HCT116 (cell line): ENCODE results near the gene LRRC74B. TPM values are rescaled to one million over a fixed set of nuclear protein-coding genes. Genes with fewer than 3 reads are reported as not detected.

Source experiments
- ATAC-seq: fragments of 200-7000 bp; cut with Tn5 transposase; 2 replicates; pipeline ENCODE4 v1.9.1; 2020; ENCODE audit warnings: mild to moderate bottlenecking, moderate library complexity
- BruUV-seq: library from RNA; stranded (reverse); fragments of 400-500 nt; replicated peaks from 2 replicates; lab custom pipeline; 2021; lab: Mats Ljungman, UMichigan
- CTCF ChIA-PET: fragments of 300-600 bp; sonication (Branson Sonifier 250); formaldehyde crosslinking; loops from one replicate; lab custom pipeline; 2021; ENCODE audit warnings: antibody characterized with exemption; lab: Charles Lee
- POLR2A ChIA-PET: fragments of 300-600, 350-600 bp; sonication (Branson Sonifier 250); formaldehyde crosslinking; loops from one replicate; lab custom pipeline; 2021; ENCODE audit warnings: antibody characterized with exemption; lab: Charles Lee
- RAD21 ChIA-PET, 2 experiments: fragments of 300-600 bp; sonication (Branson Sonifier 250); formaldehyde crosslinking; loops; one replicate each; lab custom pipeline; 2023; ENCODE audit warnings: low total read pairs in 2 of 2; ENCODE audit not compliant: uncharacterized antibody in 2 of 2, unreplicated experiment in 2 of 2, low non-redundant PET in 1 of 2; lab: Charles Lee
- DNase-seq: peaks from one replicate; pipeline ENCODE4 v3.0.0-alpha.2; 2010; ENCODE audit warnings: low read depth, low spot score
- H2AFZ ChIP-seq: fragments of 200-600 bp; shearing (Covaris generic), sonication (generic); 2 replicates; pipeline ENCODE4 v1.6.1; 2017; ENCODE audit warnings: low read depth, mixed run types, mixed read lengths, antibody characterized with exemption, low read length; ENCODE audit not compliant: poor library complexity, severe bottlenecking
- H3K27ac ChIP-seq: 2 replicates; pipeline ENCODE4 v1.5.1; 2012; ENCODE audit warnings: low read depth, low read length
- H3K27me3 ChIP-seq: fragments of 200-600 bp; sonication (generic); 2 replicates; pipeline ENCODE4 v1.6.1; 2016; ENCODE audit warnings: mixed run types, low read length, mixed read lengths; ENCODE audit not compliant: insufficient read depth
- H3K36me3 ChIP-seq, 2 experiments: fragments of 200-500 bp in 1 of 2; fragments of 200-600 bp in 1 of 2; sonication (Bioruptor generic) in 1 of 2; sonication (generic) in 1 of 2; 2 replicates each; pipeline versions ENCODE4 v1.5.1 to v1.6.1; 2014 to 2016; ENCODE audit warnings: low read length in 2 of 2, inconsistent platforms in 1 of 2, mixed read lengths in 1 of 2, mixed run types in 1 of 2; ENCODE audit not compliant: insufficient read depth in 2 of 2, control insufficient read depth in 1 of 2
- H3K4me1 ChIP-seq, 2 experiments: fragments of 200-600 bp in 1 of 2; sonication (generic) in 1 of 2; 2 replicates each; pipeline versions ENCODE4 v1.5.1 to v1.6.1; 2012 to 2017; ENCODE audit warnings: low read length in 2 of 2, inconsistent platforms in 1 of 2, mild to moderate bottlenecking in 1 of 2, mixed read lengths in 1 of 2, mixed run types in 1 of 2, moderate library complexity in 1 of 2; ENCODE audit not compliant: insufficient read depth in 2 of 2, control insufficient read depth in 1 of 2
- H3K4me2 ChIP-seq: fragments of 200-600 bp; sonication (generic); 2 replicates; pipeline ENCODE4 v1.6.1; 2017; ENCODE audit warnings: mixed run types, low read length, mixed read lengths
- H3K4me3 ChIP-seq, 2 experiments: fragments of 200-600 bp in 1 of 2; sonication (generic) in 1 of 2; replicated peaks in 1 of 2; 2 replicates each; pipeline ENCODE4 v1.5.1; 2011 to 2016; ENCODE audit warnings: low read length in 2 of 2, control low read depth in 1 of 2, low read depth in 1 of 2, mild to moderate bottlenecking in 1 of 2, mixed read lengths in 1 of 2, mixed run types in 1 of 2
- H3K79me2 ChIP-seq: fragments of 200-600 bp; sonication (generic); 2 replicates; pipeline ENCODE4 v1.6.1; 2017; ENCODE audit warnings: mild to moderate bottlenecking, mixed run types, low read length, moderate library complexity, mixed read lengths; ENCODE audit not compliant: insufficient read depth
- H3K9ac ChIP-seq: fragments of 200-600 bp; sonication (generic); 2 replicates; pipeline ENCODE4 v1.6.1; 2016; ENCODE audit warnings: low read length, mixed read lengths
- H3K9me2 ChIP-seq: fragments of 200-600 bp; sonication (generic), shearing (Covaris generic); 2 replicates; pipeline ENCODE4 v1.6.1; 2017; ENCODE audit warnings: mixed run types, mild to moderate bottlenecking, moderate library complexity; ENCODE audit not compliant: insufficient read depth
- H3K9me3 ChIP-seq, 2 experiments: fragments of 200-500 bp in 1 of 2; fragments of 200-600 bp in 1 of 2; sonication (Bioruptor generic) in 1 of 2; sonication (generic) in 1 of 2; 2 replicates each; pipeline ENCODE4 v1.6.1; 2014 to 2017; ENCODE audit warnings: low read length in 2 of 2, mixed read lengths in 2 of 2, inconsistent platforms in 1 of 2, low read depth in 1 of 2, mild to moderate bottlenecking in 1 of 2, mixed run types in 1 of 2, moderate library complexity in 1 of 2; ENCODE audit not compliant: control insufficient read depth in 1 of 2, insufficient read depth in 1 of 2
- H4K20me1 ChIP-seq: fragments of 200-600 bp; sonication (generic), shearing (Covaris generic); 2 replicates; pipeline ENCODE4 v1.6.1; 2017; ENCODE audit warnings: mixed run types, mild to moderate bottlenecking, moderate library complexity; ENCODE audit not compliant: insufficient read depth
- CBX3 ChIP-seq: IDR thresholded peaks from 2 replicates; pipeline ENCODE4 v1.6.1; 2012; ENCODE audit warnings: low read depth
- ELF1 ChIP-seq: IDR thresholded peaks from 2 replicates; pipeline ENCODE4 v1.6.1; 2012; ENCODE audit warnings: low read depth, borderline replicate concordance
- MAX ChIP-seq: IDR thresholded peaks from 2 replicates; pipeline ENCODE4 v1.6.1; 2012
- POLR2A ChIP-seq: IDR thresholded peaks from 2 replicates; pipeline ENCODE4 v1.7.0; 2011; ENCODE audit warnings: borderline replicate concordance; ENCODE audit not compliant: insufficient read depth, insufficient read length; ENCODE audit errors: extremely low read depth
- POLR2AphosphoS5 ChIP-seq: IDR thresholded peaks from 2 replicates; pipeline ENCODE4 v1.6.1; 2011; ENCODE audit warnings: mild to moderate bottlenecking, low read depth, low read length, moderate library complexity
- RAD21 ChIP-seq: IDR thresholded peaks from 2 replicates; pipeline ENCODE4 v1.6.1; 2012; ENCODE audit warnings: low read depth, mild to moderate bottlenecking
- ZBTB33 ChIP-seq: IDR thresholded peaks from 2 replicates; pipeline ENCODE4 v1.6.1; 2011; ENCODE audit warnings: mild to moderate bottlenecking, low read length, moderate library complexity; ENCODE audit not compliant: insufficient replicate concordance; ENCODE audit errors: extremely low read depth
- ZFX ChIP-seq: fragments of 450-650 bp; IDR thresholded peaks from 2 replicates; pipeline ENCODE4 v1.6.1; 2017
- ZNF274 ChIP-seq: fragments of 200-500 bp; sonication (Bioruptor generic); IDR thresholded peaks from 2 replicates; pipeline ENCODE4 v1.6.1; 2014; ENCODE audit warnings: mild to moderate bottlenecking, low read depth, low read length, inconsistent platforms
- intact Hi-C: fragments of 100-400 bp; cut with micrococcal nuclease; formaldehyde crosslinking; loops from 2 replicates; pipeline ENCODE4 v1.10.0; 2022
- total RNA-seq: library from RNA; stranded (reverse); gene quantifications from one replicate; pipeline ENCODE4 v1.2.1, GENCODE V29; 2021; ENCODE audit not compliant: unreplicated experiment
- TF ChIP-seq, protein P1 (sequence below), 3 experiments: fragments of 200-600 bp in 1 of 3; sonication (generic) in 1 of 3; IDR thresholded peaks in 2 of 3; conservative IDR thresholded peaks in 1 of 3; 2 replicates each; pipeline ENCODE4 v1.5.1; 2012 to 2017; ENCODE audit warnings: low read depth in 2 of 3, low read length in 2 of 3, antibody characterized with exemption in 1 of 3, borderline replicate concordance in 1 of 3, control low read depth in 1 of 3, mild to moderate bottlenecking in 1 of 3, mixed read lengths in 1 of 3, mixed run types in 1 of 3, moderate library complexity in 1 of 3; ENCODE audit not compliant: insufficient read depth in 1 of 3

The LRRC74B gene
- total RNA-seq, 1 experiment from 2014 or later: not detected

- POLR2A ChIA-PET: interaction anchor here (1.0 to 1.2 kb wide), 2 partner anchors 12 to 103 kb away, joined by 4 read pairs; no protein-coding TSS in a partner anchor
- H3K79me2 ChIP-seq: no peaks in the 10 kb centered on the region
- ATAC-seq (peak; percentile 97), DNase-seq (peak; percentile 71)
- H3K27me3 ChIP-seq: no peaks in the 10 kb centered on the region
- H3K4me3 ChIP-seq: peak overlapping the region; percentile 33 to 55
- intact Hi-C loops: no loop called here
- H3K36me3 ChIP-seq: no peaks in the 10 kb centered on the region
- no peak overlapping the region for H3K27ac ChIP-seq
- TF ChIP-seq ZNF274 (no peak), RAD21 (peak; percentile 54), POLR2AphosphoS5 (0 out of 2 replicates have a peak, but pooled peaks have one; percentile 16), ZFX (no peak), MAX (peak; percentile 81), CBX3 (peak; percentile 73), ELF1 (no peak), ZBTB33 (no peak), POLR2A (no peak)
- TF ChIP-seq, protein P1, sequence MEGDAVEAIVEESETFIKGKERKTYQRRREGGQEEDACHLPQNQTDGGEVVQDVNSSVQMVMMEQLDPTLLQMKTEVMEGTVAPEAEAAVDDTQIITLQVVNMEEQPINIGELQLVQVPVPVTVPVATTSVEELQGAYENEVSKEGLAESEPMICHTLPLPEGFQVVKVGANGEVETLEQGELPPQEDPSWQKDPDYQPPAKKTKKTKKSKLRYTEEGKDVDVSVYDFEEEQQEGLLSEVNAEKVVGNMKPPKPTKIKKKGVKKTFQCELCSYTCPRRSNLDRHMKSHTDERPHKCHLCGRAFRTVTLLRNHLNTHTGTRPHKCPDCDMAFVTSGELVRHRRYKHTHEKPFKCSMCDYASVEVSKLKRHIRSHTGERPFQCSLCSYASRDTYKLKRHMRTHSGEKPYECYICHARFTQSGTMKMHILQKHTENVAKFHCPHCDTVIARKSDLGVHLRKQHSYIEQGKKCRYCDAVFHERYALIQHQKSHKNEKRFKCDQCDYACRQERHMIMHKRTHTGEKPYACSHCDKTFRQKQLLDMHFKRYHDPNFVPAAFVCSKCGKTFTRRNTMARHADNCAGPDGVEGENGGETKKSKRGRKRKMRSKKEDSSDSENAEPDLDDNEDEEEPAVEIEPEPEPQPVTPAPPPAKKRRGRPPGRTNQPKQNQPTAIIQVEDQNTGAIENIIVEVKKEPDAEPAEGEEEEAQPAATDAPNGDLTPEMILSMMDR (IDR thresholded peaks at IDR 0.05 in 2 of 3, conservative IDR thresholded peaks at IDR 0.05 in 1 of 3; ENCODE audit: borderline replicate concordance in 1 of 3, insufficient read depth in 1 of 3, low read depth in 2 of 3, low read length in 2 of 3): peak; percentile 81 to 88 (median 88)
- CTCF ChIA-PET: interaction anchor here (0.6 to 2.2 kb wide), 16 partner anchors 10 to 572 kb away, joined by 3 to 9 read pairs (median 4); partner anchors contain the start of genes LZTR1 and SDF2L1
- no peaks in the 10 kb centered on the region for H3K9me2 ChIP-seq
- no peaks in the 10 kb centered on the region for H4K20me1 ChIP-seq
- peak overlapping the region; percentile 87 for H3K4me2 ChIP-seq
- H3K9ac ChIP-seq: peak overlapping the region; percentile 42; the same call in 1 of the 2 replicates
- no TSS peak for BruUV-seq
- H3K9me3 ChIP-seq: no peaks in the 10 kb centered on the region
- peaks cover 13 to 35% of the 10 kb centered on the region in 2 experiments; a peak in 3 of 4 replicates for H3K4me1 ChIP-seq
- peak overlapping the region; percentile 96 for H2AFZ ChIP-seq
- RAD21 ChIA-PET: interaction anchor here in 1 of 2 experiments (1.5 kb wide), 1 partner anchor 217 kb away, joined by 4 read pairs; no protein-coding TSS in a partner anchor
Observed at GRCh38 chr22:21102659-21103267, 57.0 kb downstream of the LRRC74B start.
